DMS 273 (cell line): ENCODE data around the gene OFD1.

Experiments
- DNase-seq: peaks from one replicate; lab custom pipeline; 2025; ENCODE audit not compliant: unreplicated experiment; lab: John Stamatoyannopoulos, UW

The OFD1 gene

DNA sequence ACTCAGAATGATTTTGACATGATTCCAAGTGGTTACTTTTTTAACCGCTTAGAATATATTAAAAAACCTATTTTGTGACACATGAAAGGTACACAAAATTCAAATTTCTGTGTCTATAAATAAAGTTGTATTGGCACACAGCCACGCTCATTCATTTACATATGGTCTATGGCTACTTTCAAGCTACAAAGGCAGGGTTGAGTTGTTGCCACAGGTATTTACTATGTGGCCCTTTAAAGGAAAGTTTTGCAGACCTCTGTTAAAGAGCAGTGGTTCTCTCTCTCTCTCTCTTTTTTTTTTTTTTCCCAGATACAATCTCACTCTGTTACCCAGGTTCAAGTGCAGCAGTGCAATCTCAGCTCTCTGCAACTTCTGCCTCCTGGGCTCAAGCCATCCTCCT lies 59.3 kb downstream of the OFD1 start:
- no peak for DNase-seq

DNA sequence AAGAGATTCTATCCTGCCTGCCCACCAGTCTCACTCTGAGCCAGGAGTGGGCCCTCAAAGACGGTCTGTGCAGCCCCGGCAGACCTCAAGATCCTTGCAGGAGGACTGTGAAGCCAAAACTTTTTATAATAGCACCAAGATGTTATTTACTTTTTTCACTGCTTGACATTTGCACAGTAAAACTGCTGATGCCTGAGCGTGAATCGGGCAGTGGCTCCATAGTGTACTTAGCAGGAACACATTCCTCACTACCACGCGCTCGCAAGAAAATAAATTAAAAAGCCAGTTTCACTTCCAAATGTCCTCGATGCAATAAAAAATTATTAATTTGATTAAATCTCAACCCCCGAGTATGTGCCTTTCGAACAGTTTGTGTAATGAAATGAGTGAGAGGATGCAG lies 59.9 kb downstream of the OFD1 start:
- DNase-seq, result no peak

DNA sequence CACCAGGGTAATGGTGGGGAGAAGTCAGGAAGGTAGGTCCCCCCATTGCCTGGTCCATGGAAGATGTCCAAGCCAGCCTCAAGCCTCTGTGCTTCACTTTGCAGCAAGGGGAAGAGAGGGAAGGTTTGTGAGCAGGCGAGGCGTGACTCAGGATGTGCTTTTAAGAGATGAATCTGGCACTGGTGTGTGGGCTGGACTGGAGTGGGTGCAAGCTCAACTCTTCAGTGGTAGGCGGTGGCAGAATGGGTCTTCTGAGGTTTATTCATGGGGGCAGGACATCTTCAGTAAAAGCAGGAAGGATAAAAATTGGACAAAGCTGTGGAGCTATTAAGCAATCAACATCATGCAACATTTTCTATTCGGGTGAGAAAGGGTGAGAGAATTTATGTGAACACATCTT lies 63.0 kb downstream of the OFD1 start:
- DNase-seq, result no peak

DNA sequence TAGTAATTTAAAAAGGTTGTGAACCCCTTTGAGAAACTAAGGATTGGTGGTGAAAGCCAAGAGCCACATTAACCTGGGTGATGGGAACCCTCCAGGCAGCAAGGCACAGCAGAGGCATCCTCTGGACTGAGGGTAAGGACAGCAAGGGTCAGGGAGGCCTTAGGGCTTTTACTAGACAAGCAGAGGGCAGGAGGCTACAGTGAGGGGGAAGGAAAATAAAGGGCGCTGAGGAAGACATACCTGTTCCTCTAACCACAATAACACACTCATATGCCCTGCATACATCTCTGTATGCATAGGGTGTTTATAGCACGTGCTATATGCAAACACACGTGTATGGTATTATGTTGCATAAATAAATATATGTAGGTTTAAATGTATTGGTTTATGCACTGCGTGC lies 63.6 kb downstream of the OFD1 start:
- no peak for DNase-seq

DNA sequence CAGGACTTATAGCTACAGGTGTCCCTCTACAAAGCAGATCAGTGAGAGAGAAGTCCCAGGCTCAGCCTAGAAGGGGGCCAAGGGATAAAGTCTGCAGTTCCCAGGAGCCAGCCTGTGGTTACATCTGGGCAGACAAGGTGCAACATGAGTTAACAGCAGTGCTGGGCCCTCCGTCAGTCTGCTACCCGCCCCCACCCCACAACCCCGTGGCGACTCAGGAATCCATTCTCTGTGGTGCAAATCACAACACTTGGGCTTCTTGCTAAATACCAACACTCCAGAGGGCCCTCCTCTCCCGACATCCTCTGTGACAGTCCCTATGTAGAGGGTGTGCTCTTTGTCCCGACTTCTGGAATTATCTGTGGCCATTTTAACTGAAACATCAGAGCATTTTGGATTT lies 68.6 kb downstream of the OFD1 start:
- DNase-seq, result no peak

DNA sequence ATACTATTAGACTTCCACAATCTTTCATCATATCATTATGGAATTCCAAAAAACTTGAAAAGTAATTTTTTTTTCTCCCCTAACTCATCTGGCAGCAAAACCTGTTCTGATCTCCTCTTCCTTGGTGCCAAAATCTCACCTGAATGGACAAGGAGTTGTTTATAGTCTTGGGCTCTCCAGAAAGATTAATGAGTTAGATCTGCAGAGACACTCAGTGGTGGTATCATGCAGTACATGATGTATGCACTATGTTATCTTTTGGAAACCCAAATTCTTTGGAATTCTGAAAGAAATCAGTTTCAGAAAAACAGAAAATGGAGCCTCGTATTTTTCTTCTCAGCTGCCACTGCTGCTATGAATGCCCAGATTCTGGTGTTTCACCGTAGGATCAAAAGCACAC lies 70.7 kb downstream of the OFD1 start:
- DNase-seq, result no peak

DNA sequence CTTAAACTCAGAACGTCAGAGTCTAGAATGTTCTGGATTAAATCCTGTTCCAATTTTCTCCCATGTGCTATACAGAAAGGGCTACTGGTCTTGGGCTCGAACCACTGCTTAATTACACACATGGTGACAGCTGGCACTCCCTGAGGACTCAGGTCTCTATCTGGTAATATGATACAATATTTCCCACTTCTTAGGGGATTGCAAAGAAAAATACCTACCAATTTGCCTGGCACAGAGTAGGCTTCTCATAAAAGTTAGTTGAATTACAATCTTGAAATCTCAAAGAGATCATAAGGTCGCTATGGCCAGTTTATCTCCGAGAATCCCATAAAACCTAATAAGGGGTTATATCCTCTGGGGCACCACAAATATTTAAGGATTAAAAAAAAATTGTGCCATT lies 73.7 kb downstream of the OFD1 start:
- peak; percentile 76 for DNase-seq

DNA sequence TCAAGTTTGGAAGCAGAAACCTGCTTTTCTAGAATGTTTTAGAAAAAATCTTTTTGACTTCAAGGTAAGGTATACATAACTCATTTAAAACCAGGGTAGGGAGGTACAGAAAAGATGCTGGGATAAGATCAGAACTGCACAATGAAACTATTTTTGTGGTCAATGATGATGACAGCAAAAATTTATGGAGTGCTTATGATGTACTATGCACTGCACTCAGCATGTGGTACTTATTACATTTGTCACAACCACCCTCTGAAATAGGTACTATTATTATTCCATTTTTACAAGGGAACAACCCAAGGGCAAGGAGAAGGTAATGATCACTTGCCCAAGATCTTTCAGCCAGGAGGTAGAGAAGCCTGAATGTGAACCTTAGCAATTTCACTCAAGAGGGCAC lies 74.3 kb downstream of the OFD1 start:
- peak; percentile 40 for DNase-seq

DNA sequence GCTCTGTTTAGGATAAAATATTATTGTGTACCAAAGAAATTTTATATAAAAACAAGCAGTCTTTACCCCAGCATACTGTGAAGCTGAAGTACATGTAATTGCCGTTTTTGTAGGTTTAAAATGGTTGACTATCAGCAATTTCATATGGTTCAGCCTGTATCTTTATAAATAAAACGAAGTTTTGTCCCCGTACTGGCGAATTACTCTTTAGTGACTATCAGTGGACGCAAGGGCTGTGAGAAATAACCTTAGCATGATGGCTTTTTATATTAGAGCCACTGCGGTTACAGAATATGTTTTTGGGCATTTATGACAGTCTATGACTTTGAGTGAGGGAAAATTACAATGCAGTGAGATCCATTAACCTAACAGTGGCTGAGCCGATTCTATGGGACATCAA lies 81.1 kb downstream of the OFD1 start:
- DNase-seq, result no peak

DNA sequence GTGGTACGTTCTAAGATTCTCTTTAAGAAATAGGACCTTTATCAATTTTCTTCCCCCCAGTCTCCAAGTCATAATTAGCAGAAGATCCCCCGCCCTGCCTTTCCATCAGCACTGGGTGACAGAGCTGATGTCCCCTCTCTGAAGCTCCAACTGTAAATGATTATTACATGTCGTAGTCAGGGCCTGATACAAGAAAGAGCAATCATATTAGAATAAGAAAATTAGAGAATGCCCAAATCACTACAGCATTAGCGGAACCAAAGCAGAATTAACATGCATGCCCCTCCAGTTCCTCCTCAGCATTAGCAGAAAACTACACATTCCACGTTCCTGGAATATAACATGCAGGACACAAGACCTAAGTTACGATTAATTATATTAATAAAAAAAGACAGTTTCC lies 81.6 kb downstream of the OFD1 start:
- DNase-seq, result no peak

DNA sequence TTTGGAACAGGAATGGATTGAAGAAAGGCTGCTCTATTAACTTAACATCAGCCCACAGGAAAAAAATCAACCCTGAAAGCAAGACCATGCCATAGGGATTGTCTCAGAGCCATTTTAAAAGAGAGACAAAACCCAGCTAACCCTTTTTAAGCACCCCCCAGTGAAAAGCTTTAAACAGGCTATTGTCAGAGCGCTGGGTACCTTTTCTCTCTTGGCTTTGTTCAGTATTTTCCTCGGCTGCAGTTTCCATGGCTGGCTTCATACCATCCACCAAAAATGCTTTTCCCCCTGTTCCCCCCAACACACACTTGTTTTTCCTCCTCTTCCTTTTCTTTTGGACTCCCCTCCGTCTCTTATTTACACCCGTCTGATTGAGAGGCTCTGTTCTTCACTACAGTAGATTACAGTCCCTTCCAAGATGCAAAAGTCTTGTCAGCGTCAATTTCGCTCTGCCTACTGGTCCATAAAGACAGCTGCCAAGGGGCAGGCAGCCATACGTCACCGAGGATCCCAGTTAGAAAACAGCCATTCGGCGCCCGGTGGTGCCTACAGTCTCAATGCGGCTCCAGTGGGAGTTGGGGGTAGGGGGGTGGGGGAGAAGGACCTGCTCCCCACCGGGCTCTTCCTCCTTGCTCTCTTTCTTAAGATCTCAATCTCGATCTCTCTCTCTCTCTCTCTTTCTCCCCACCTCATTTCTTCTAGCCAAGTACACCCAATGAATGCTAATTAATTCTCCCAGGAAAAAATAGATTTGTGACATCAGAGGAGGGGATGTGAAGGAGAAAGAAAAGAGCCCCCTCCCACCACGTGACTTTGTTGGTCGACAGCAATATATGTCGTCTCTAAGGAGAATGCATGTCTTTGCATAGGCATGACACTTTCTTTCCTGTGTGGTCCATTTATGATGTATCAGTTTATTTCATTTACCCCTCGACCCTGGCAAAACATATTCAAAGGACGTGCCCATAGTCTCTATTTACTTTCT lies 82.4 kb downstream of the OFD1 start, which contains the start of gene GPM6B:
Gene GPM6B (minus strand): TSS at position 451 of the 985 bp plus-strand sequence. CDS start 189 bp downstream, at position 262.
- DNase-seq, result no peak
